Measurements from ENCODE around the gene LRP6.
"Not testable (repeated sequence)": the region's sequence is repeated elsewhere in the genome, so short reads cannot be mapped to it uniquely, and the experiment has no call there.

LRP6 gene

GRCh38 chr12:12265571-12266388 lies 1.1 kb downstream of the LRP6 start:
- DNase-seq = peak; percentile 42 to 81 (median 75)

GRCh38 chr12:12265035-12265434 lies 1.8 kb downstream of the LRP6 start:
- DNase-seq = no peak

- no peak for DNase-seq
Measured at GRCh38 chr12:12263909-12264308, 2.9 kb downstream of the LRP6 start.

- DNase-seq = not testable (repeated sequence)
Measured at GRCh38 chr12:12256291-12256757, 10.5 kb downstream of the LRP6 start.

- no peak for DNase-seq
Measured at GRCh38 chr12:12254553-12254952, 12.3 kb downstream of the LRP6 start.

GRCh38 chr12:12249216-12250050 lies 17.4 kb downstream of the LRP6 start:
- DNase-seq = no peak

- no peak for DNase-seq
Measured at GRCh38 chr12:12247584-12247983, 19.3 kb downstream of the LRP6 start.

GRCh38 chr12:12244341-12244740 lies 22.5 kb downstream of the LRP6 start:
- no peak for DNase-seq

GRCh38 chr12:12240662-12241340 lies 26.0 kb downstream of the LRP6 start:
- DNase-seq = peak in 2 of 3 experiments; percentile 1 to 27

- no peak for DNase-seq
Measured at GRCh38 chr12:12239127-12239526, 27.7 kb downstream of the LRP6 start.

- DNase-seq = no peak
Measured at GRCh38 chr12:12238605-12239004, 28.2 kb downstream of the LRP6 start.

GRCh38 chr12:12236896-12237295 lies 29.9 kb downstream of the LRP6 start:
- no peak for DNase-seq

GRCh38 chr12:12230275-12230674 lies 36.6 kb downstream of the LRP6 start:
- DNase-seq = peak in 1 of 3 experiments; percentile 71

- DNase-seq = peak in 1 of 3 experiments; percentile 55
Measured at GRCh38 chr12:12229556-12230092, 37.2 kb downstream of the LRP6 start.

GRCh38 chr12:12228402-12228801 lies 38.4 kb downstream of the LRP6 start:
- no peak for DNase-seq

- DNase-seq = no peak
Measured at GRCh38 chr12:12226187-12226586, 40.7 kb downstream of the LRP6 start.

- DNase-seq = no peak
Measured at GRCh38 chr12:12224240-12224940, 42.5 kb downstream of the LRP6 start.

GRCh38 chr12:12221560-12221959 lies 45.3 kb downstream of the LRP6 start:
- DNase-seq = peak in 2 of 3 experiments; percentile 40 to 82

- DNase-seq = no peak
Measured at GRCh38 chr12:12219664-12220063, 47.2 kb downstream of the LRP6 start.

GRCh38 chr12:12217018-12217359 lies 49.9 kb downstream of the LRP6 start:
- no peak for DNase-seq

- no peak for DNase-seq
Measured at GRCh38 chr12:12216349-12217017, 50.4 kb downstream of the LRP6 start.

GRCh38 chr12:12214635-12215131 lies 52.2 kb downstream of the LRP6 start:
- DNase-seq = no peak
